Heart right ventricle (tissue), 16 donors: ENCODE results near the gene SIN3A. TPM values are rescaled to one million over a fixed set of nuclear protein-coding genes. Genes with fewer than 3 reads are reported as not detected.

Experiments used
- ATAC-seq, 8 donors: fragments of 200-7000 bp; cut with Tn5 transposase; one replicate each; pipeline ENCODE4 v1.9.1; 2020; ENCODE audit warnings: mild to moderate bottlenecking in 8 of 8, moderate library complexity in 8 of 8, moderate number of reproducible peaks in 1 of 8
- DNase-seq, 2 donors: peaks; one replicate each; pipeline ENCODE4 v3.0.0-alpha.2; 2020
- H3K27ac ChIP-seq, 10 donors: fragments of 200-600 bp; sonication (generic) in 2 of 10; one replicate each; pipeline versions ENCODE4 v1.5.0 to v1.8.0; 2020 to 2022; ENCODE audit warnings: mild to moderate bottlenecking in 3 of 10
- H3K27me3 ChIP-seq, 7 donors: fragments of 200-600 bp; one replicate each; pipeline ENCODE4 v1.8.0; 2021 to 2022; ENCODE audit warnings: mild to moderate bottlenecking in 2 of 7
- H3K36me3 ChIP-seq, 9 donors: fragments of 200-600 bp; sonication (generic) in 1 of 9; one replicate each; pipeline versions ENCODE4 v1.5.0 to v1.8.0; 2020 to 2022; ENCODE audit warnings: mild to moderate bottlenecking in 2 of 9
- H3K4me1 ChIP-seq, 9 donors: fragments of 200-600 bp; sonication (generic) in 1 of 9; one replicate each; pipeline versions ENCODE4 v1.5.0 to v1.8.0; 2020 to 2022; ENCODE audit warnings: mild to moderate bottlenecking in 4 of 9
- H3K4me3 ChIP-seq, 10 donors: fragments of 200-600 bp; sonication (generic) in 2 of 10; one replicate each; pipeline versions ENCODE4 v1.5.0 to v1.8.0; 2020 to 2022; ENCODE audit warnings: mild to moderate bottlenecking in 7 of 10, moderate library complexity in 2 of 10
- H3K9me3 ChIP-seq, 11 donors: fragments of 200-600 bp in 10 of 11; sonication (generic) in 2 of 11; one replicate each; pipeline versions ENCODE4 v1.5.0 to v1.8.0; 2013 to 2022; ENCODE audit warnings: mild to moderate bottlenecking in 2 of 11, control low read depth in 1 of 11, moderate library complexity in 1 of 11
- WGBS, 2 donors: extraction: QIAGEN DNeasy Blood & Tissue Kit; methylation state at CpG; one replicate each; pipeline ENCODE4 v1.1.7; 2013; ENCODE audit warnings: inconsistent platforms in 1 of 2; 5-methylcytosine and 5-hydroxymethylcytosine counted together
- intact Hi-C, 10 donors: fragments of 100-400 bp; cut with DNase I; formaldehyde crosslinking; loops; one replicate each; pipeline versions ENCODE4 v1.11.1 to v1.14.2; 2022
- polyA plus RNA-seq, 2 donors: library from polyadenylated mRNA; stranded (reverse); fragments of 200-250 nt; gene quantifications; one replicate each; pipeline ENCODE4 v1.2.3, GENCODE V29; 2013
- total RNA-seq, 10 donors: library from RNA; stranded (reverse); fragmentation: NEBNext Ultra II Directional in 3 of 10; extraction: Animal tissue kit (Norgen Biotek cat#: 25700) in 3 of 10; gene quantifications; one replicate each; pipeline versions ENCODE4 v1.2.1 to v1.2.4, GENCODE V29; 2021 to 2023
- TF ChIP-seq, protein P1 (sequence below), 9 donors: fragments of 200-600 bp; sonication (generic) in 2 of 9; IDR thresholded peaks; one replicate each; pipeline versions ENCODE4 v1.5.0 to v1.8.0; 2021 to 2022; ENCODE audit warnings: antibody characterized with exemption in 9 of 9, mild to moderate bottlenecking in 5 of 9, moderate library complexity in 1 of 9
- donor health status: Arrhythmogenic right ventricular cardiomyopathy.
- donor health status: ischemic (EF 13 %, LVEDD 7.1; RV severe dilation, severe dysfunction).
- donor health status: healthy with polysubstance abuse.
- donor health status: DM: no; HTN: yes; CAD: no.
- donor health status: DM: no; HTN: no; CAD: no.
- donor health status: ischemic (EF 25% LVEDD 6.9; RV normal size, moderate dysfunction).
- donor health status: ischemic (EF 25% LVEDD 5.7; RV mildly dilated, moderate dysfunction).
- donor health status: healthy.
- donor health status: DM: yes; HTN: yes; CAD: no.
- donor health status: Ischemic cardiomyopathy.
- donor health status: ischemic (EF 35%, LVEDD 5.7; RV mildly dilated, moderate dysfunction).
- donor health status: nonischemic (EF 11% LVEDD 7.7; RV severe dilation, severe dysfunction).
- donor health status: DM: yes; HTN: yes; CAD: no.
- donor health status: PGD.
- donor health status: ischemic (EF 29% LVEDD 5.4; RV normal size, mild dysfunction).
- donor health status: nonischemic (EF 23%, LVEDD 6.1; RV moderate dilation, normal function).

Gene SIN3A
- total and polyA plus RNA-seq, 12 donors = 7.9 to 41.8 (median 29.3) TPM

DNA sequence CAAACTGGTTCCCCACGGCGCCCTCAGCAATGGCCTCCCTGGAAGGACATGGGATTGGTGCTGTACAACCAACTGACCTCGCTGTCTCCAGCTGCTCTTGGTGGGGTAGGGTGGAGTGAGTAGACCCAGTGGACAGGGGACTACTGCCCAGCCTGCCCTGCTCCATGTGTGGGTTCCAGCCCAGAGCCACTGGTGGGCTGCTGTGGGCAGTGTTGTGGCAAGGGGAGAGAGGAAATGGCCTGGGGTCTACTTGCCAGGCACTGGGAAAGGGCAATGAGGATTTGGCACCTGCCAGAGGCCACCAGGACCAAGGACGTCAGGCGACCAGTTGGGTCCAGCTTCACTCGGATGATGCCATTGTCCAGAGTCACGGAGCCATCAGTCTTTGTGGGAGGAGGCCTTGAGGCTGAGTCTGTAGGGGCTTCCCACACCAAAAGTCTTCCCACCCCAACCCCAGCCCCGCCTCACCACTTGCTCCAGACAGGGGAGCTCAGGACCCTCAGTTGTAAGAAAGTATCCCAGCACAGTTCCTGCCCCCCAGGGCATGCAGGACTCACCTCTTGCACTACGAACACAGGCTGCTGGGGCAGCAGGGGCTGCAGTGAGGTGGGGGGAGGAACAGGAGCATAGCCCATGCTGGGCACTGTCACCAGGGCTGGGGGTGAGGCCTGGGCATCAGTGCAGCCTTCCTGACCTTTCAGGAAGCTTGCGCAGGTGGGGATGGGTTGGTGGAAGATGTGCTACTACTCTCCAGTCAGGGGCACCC, 92.5 kb downstream of the SIN3A start:
- H3K4me3 ChIP-seq = no peak overlapping the region
- H3K27ac ChIP-seq = no peak overlapping the region
- H3K27me3 ChIP-seq = no peaks in the 10 kb centered on the region
- no peaks in the 10 kb centered on the region for H3K9me3 ChIP-seq
- TF ChIP-seq, protein P1, sequence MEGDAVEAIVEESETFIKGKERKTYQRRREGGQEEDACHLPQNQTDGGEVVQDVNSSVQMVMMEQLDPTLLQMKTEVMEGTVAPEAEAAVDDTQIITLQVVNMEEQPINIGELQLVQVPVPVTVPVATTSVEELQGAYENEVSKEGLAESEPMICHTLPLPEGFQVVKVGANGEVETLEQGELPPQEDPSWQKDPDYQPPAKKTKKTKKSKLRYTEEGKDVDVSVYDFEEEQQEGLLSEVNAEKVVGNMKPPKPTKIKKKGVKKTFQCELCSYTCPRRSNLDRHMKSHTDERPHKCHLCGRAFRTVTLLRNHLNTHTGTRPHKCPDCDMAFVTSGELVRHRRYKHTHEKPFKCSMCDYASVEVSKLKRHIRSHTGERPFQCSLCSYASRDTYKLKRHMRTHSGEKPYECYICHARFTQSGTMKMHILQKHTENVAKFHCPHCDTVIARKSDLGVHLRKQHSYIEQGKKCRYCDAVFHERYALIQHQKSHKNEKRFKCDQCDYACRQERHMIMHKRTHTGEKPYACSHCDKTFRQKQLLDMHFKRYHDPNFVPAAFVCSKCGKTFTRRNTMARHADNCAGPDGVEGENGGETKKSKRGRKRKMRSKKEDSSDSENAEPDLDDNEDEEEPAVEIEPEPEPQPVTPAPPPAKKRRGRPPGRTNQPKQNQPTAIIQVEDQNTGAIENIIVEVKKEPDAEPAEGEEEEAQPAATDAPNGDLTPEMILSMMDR (IDR thresholded peaks at IDR 0.05) = no peak
- intact Hi-C loops = no loop called here
- WGBS, 2 donors = 92 to 98% methylated on average over 10 of the region's 10 CpGs
- no peaks in the 10 kb centered on the region for H3K4me1 ChIP-seq
- DNase-seq (no peak), ATAC-seq (no peak)
- H3K36me3 ChIP-seq = peaks cover 0 to 100% (median 60%) of the 10 kb centered on the region in 9 donors

DNA sequence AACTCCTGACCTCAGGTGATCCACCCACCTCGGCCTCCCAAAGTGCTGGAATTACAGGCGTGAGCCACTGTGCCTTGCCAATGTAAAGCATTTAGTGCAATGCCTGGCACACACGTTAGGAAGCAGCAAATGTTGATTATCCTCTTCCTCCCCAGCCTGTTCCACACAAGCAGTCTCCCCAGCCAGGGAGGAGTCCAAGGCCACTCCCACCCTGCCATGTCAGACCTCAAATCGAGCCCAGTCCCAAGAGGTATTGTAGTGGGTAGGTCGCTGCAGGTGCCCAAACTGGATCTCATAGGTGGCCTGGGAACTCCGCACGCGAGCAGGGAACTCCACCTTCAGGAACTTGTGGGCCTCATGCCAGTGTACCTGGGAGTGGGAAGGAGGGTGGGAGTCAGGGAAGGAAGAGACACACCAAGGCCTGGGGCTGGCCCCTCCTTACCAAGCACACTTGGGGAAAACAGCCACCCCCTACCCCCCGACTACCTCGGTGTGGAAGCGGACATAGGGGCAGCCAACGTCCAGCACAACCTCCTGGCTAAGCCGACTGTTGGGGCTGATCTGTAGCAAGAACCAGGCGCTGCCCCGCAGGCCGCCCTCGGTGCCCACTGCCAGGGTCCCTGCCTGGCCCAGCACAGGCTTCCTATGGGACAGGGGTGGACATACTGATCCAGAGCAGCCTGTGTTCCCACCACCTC, 93.4 kb downstream of the SIN3A start:
- ATAC-seq (no peak), DNase-seq (no peak)
- H3K27ac ChIP-seq = no peak overlapping the region
- TF ChIP-seq, protein P1 (IDR thresholded peaks at IDR 0.05) = no peak
- H3K36me3 ChIP-seq = peaks cover 0 to 99% (median 54%) of the 10 kb centered on the region in 9 donors
- no peaks in the 10 kb centered on the region for H3K4me1 ChIP-seq
- H3K9me3 ChIP-seq = no peaks in the 10 kb centered on the region
- H3K4me3 ChIP-seq = no peak overlapping the region
- H3K27me3 ChIP-seq = no peaks in the 10 kb centered on the region
- WGBS, 2 donors = 94 to 95% methylated on average over 17 of the region's 17 CpGs
- intact Hi-C loops = no loop called here

DNA sequence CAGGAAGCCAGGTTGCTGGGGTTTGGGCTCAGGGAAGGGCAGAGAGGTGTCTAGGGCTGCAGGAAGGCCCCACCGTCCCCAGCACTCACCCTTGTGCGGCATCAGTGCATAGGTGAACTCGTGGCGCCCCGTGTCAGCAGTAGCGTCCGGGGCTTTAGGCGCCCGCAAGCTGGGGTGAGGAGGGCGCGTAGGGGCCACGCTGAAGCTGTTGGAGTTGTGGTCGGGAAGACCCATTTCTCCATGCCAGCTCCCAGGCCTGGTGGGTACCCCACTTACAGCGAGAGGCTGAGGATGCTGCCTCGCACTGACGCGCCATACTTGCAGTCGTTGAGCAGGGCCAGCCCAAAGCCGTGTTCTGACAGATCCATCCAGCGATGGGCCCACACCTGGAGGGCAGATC, 95.0 kb downstream of the SIN3A start:
- Histone ChIP-seq H3K4me1 (no peaks in the 10 kb centered on the region), H3K9me3 (no peaks in the 10 kb centered on the region), H3K36me3 (peaks cover 0 to 83% (median 38%) of the 10 kb centered on the region in 9 donors), H3K27ac (no peak overlapping the region), H3K27me3 (no peaks in the 10 kb centered on the region), H3K4me3 (no peak overlapping the region)
- peak in 1 of 8 donors; percentile 3 for ATAC-seq
- 95 to 97% methylated on average over 20 of the region's 20 CpGs for WGBS, 2 donors
- TF ChIP-seq, protein P1 (IDR thresholded peaks at IDR 0.05) = no peak
- no peak for DNase-seq
- intact Hi-C loops = no loop called here

GRCh38 chr15:75356006-75356405, 95.5 kb downstream of the SIN3A start:
- H3K27ac ChIP-seq = no peak overlapping the region
- WGBS, 2 donors = 87 to 90% methylated on average over 28 of the region's 28 CpGs
- no peak for DNase-seq
- peaks cover 0 to 78% (median 33%) of the 10 kb centered on the region in 9 donors for H3K36me3 ChIP-seq
- TF ChIP-seq, protein P1 (IDR thresholded peaks at IDR 0.05) = no peak
- ATAC-seq = no peak
- no peak overlapping the region for H3K4me3 ChIP-seq
- H3K9me3 ChIP-seq = no peaks in the 10 kb centered on the region
- H3K27me3 ChIP-seq = no peaks in the 10 kb centered on the region
- no peaks in the 10 kb centered on the region for H3K4me1 ChIP-seq
- intact Hi-C loops = no loop called here
